ENCODE measurements around the gene PPM1H.
"Not testable (repeated sequence)": the region's sequence is repeated elsewhere in the genome, so short reads cannot be mapped to it uniquely, and the experiment has no call there.

Gene PPM1H

DNA sequence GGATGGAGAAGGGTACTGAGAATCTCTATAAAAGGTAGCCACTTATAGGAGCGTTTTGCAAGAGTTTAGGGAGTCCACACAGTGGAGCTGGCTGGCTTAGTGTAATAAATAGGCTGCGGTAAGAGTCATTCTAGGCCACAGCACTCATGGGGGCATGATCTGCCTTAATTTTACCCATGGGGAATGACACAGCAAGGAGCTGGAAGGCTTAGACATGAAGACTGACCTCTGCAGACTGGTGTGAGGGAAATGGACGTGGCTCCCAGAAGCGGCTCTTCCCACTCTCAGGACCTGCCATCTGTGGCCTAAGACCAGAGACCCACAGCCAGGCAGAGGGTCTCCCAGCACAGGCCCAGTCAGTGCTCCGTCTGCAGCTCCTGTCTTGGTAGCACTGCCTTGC, 173.3 kb downstream of the PPM1H start:
- DNase-seq, result no peak

DNA sequence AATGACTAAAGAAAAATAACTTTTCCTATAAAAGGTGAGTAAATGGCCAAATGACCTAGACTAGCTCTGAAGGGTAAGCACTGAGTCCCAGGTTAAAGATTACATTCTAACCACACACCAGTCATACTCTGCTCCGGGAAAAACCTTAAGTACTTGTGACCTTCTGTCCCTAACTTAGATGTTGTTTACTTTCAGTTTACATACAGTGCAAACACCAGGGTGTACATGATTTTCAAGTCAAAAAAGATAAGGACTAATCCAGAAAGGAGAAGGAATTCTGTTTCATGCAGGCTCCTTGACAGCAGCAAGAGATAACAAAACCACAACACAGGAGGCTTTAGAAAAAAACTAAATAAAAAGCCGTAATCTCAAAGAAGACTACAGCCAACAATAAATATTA, 174.2 kb downstream of the PPM1H start:
- DNase-seq, result no peak

DNA sequence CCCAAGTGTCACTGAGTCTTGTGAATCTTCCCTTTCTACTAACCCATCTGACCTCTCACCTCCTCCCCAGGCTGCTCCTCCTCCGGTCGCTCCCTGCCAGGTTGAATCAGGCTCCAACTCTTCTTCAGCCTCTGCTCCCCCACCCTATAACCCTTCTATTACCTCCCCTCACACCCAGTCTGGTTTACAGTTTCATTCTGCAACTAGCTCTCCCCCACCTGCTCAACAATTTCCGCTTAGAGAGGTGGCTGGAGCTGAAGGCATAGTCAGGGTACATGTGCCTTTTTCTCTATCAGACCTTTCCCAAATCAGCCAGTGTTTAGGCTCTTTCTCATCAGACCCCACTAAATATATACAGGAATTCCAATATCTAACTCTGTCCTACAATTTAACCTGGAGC, 174.6 kb downstream of the PPM1H start:
- not testable (repeated sequence) for DNase-seq

DNA sequence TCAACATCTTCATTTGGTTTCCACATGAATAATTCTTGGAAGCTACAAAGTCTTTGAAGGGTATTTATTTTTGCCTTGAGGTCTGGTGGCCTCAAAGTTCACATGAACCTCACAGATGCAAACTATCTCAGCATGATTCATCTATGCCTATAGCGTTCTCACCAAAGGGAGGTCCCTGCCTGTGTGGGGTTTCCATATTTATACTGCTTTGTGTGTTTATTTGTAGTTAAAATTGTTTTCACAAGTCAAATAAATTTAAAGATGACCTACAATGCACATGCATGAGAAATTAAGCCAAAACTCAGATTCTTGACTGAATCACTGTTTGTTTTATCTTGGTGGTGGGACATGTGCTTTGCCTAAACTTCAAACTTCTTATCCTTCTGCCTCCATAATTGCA, 176.7 kb downstream of the PPM1H start:
- no peak for DNase-seq

DNA sequence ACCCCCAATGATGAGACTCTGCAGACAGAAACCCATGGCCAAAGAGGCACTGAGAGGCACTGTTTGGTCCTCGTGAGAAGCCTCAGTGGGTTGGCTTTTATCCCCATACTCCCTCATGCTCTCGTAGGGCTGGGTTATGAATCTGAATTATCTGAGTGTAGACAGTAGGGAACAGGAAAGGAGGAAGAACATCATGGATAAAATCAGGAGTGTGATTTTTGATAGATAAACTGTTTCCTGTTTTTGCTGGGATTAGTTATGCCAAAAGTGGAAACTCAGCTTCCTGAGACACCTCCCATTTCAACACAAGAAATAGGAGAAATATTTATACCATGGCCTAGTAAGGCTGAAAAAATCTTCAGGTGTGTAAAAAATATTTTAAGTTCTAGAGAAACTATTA, 177.9 kb downstream of the PPM1H start:
- DNase-seq, result no peak

DNA sequence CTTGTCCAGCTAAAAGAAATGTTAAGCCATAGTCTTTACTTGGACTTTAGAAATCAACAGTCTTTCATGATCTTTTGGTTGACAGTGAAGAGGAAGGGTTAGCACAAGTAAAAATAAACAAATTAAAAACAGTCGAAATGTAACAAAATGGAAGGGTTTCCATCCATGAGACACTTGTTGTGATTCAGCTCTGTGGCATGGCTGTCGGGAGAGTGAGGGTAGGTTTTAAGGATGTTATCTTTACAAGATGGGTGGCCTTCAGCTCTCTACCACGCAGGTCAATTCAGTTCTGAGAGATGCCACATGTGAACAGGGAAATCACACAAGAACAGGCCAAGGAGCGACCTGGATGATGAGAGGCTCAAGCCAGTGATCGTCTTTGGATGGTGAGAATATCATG, 180.2 kb downstream of the PPM1H start:
- DNase-seq, result no peak

DNA sequence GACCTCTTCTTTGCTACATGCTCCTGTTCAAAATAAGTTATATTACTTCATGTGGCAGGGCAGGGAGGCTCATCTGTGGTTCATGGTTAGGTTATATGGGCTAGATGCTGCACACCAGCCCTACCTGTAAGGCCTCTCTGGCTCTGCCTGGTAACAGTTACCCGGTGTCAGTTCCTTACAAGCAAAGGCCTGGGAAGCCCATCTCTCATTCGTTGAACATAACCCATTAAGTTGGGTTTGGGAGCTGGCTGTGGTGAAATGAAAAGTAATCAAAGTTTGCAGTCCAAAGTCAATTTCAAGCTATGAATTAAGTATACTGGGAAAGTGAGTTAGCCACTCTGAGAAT, 183.2 kb downstream of the PPM1H start:
- DNase-seq, result no peak

DNA sequence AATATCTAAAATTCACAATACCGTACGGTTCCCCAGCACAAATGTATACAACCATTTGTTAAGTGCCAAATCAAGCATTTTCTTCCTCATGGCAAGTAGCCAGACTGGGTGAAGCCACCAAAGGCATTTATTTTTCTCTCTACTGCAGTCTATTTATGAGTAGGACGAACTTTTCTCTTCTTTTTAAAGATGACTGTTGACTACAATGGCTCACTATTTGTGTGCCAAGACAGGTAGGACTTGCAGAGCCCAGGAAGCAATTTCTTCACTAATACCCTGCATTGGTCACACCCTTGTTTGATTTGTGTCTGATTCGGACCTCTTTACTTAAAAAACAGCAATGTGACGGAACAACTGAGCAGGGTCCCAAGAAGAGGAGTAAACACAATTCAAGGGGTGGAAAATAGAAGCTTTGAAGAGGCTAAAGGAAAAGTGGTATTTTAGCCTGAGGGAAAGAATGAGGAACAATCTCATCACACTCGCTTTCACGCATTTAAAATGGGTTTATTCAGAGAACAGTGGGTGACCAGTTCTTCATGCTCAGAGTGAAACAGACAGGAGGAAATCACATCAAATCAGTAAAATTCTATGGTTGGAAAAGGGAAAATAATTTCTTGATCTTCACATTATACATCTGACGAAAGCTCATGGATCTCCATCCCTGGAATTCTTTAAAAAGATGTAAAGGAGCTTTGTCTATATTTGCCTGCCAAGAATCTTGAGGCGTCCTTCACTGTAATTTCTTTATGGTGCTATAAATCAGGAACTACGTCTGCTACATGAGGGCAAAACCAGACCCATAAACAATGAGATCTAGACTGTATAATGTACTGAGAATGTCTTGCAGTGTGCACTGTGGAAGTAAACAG, 183.8 kb downstream of the PPM1H start:
- no peak for DNase-seq

DNA sequence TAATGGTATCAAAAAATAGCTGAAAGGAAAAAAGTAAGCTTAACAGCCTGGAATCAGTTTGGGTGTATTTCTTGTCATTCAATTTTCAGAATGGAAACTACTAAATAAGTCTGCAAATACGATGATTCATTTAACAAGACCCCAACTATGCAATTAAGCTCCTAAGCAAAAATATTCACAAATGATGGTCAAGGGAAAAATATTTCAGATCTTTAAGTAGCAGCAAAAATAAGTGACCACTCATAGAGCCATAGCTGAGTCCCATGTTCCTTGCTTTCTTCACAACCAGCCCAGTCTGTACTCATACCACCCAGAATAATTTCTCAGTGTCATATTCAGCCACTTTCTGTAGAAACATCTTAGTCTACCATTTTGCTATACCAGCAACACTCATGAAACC, 185.4 kb downstream of the PPM1H start:
- no peak for DNase-seq

DNA sequence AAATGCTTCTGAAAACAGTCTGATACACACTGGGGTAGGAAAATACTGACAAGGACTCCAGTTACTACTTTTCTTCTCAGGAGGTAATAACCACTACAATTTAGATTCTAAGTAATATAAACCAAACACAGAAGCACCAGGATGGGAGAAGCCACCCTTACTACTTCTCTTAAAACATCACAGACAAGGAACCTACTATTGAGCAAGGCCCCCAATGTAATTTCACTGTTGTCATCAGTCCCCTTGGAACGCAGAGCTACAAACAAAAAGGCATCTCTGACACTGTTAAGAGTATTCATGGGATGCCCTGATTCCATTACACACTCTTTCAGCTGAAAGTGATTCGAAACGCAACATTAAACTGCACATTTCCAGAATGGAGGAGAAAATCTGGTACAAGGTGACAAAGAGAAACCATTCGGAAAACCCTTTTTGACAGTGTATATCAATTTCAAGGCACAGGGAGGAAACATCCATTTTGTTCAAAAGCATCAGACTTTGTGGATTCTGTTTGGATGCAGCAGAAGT, 185.9 kb downstream of the PPM1H start:
- no peak for DNase-seq

DNA sequence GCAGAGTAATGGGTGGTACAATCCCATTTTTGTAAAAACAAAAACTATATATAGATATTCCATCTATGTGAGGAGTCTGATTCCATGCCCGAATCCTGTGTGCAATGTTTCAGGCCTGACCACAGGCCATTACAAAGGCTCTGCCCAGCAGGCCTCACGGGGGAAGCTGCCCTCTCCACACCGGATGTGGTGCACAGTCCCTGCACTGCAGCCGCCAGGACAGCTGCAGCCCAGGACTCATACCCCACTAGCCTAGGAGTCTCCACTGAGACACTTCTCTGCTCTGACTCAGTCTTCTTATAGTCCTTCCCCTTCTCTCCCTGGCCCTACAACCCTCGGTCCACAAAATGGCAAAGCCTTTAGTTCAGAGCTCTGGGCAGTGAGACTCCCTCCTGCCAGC, 190.4 kb downstream of the PPM1H start:
- DNase-seq, result no peak

DNA sequence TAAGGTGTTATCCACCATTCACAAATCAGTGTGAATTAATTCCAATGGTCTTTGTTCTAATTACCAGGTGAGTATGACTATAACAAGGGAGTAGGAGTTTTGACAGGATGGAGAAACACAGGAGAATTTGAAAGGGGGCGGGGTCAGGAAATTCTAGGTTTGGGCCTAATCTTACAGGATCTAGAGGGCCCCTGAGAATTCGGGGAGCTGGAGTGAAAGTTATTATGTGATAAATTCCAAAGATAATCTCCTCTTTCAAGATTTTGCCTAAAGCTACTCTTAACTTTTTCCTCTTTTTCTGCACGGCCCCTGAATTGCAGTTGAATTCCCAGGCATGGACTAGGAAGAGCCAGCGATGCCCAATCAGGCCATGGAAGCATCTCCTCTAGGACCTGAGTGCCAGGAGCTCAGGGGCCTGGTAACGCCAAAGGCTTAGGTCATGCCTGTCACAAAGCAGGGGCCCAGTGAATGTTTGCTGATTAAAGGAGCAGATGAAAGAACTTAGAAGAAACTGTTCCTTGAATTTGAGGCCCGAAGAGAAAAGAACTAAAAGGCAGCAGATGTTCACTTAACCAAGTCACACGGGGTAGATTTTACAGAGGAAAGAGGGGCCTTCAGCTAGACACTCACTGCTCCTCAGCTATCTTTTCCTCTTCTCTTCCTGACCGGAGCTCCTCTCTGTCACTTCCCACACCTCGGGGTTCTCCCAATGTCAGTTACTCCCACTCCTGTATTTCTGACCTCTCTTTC, 195.5 kb downstream of the PPM1H start:
- DNase-seq, result no peak

DNA sequence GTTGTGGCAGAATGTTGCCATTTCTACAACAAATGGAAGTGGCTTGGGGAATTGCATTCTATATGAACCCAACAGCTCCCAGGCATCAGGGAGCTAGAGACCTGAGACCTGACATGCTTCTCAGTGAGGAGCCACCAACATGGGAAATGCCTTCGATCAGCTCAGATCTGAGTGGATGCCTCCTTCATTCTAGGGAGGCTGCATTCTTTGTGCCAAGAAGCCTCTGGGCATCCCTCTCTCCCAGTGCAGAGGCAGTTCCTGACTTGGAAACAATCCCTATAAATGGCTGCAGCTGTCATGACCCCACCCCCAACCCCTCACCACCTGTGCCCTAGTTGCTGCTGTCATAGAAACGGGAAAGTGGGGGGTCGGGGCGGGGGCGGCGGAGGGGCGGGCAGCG, 196.3 kb downstream of the PPM1H start:
- no peak for DNase-seq

DNA sequence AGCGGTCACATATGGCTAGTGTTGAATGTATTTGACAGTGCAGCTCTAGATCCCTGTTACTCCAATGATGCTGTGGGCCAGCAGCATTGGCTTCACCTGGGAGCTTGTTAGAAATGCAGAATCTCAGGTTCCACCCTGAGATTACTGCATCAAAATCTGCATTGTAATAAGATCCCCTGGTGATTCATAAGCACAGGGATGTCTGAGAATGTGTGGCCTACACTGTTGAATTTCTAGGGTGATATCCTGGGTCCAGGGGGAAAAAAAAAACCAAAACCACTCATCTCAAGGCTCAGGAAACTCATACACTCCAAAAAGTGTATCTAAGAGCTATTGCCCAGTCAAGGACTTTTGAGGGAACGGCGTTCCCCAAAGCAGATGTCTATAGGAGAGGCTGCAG, 196.8 kb downstream of the PPM1H start:
- DNase-seq, result no peak

DNA sequence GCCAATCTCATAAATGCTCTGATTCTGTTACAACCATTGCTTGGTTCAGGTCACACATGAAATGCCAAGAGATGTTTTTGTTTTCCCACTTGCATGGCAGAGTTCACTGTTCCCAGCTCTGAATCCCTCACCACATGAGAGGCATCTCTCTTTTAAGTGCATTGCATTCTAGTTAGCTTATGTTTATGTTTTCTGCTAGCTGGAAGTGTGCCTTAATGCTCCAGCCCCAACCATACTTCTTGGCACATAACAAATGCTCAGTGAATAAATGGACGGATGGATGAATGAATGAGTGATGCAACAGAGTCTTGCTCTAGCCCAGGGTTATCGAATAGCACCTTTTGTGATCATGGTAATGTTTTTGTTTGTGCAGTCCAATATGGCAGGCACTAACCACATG, 197.3 kb downstream of the PPM1H start:
- DNase-seq, result no peak

DNA sequence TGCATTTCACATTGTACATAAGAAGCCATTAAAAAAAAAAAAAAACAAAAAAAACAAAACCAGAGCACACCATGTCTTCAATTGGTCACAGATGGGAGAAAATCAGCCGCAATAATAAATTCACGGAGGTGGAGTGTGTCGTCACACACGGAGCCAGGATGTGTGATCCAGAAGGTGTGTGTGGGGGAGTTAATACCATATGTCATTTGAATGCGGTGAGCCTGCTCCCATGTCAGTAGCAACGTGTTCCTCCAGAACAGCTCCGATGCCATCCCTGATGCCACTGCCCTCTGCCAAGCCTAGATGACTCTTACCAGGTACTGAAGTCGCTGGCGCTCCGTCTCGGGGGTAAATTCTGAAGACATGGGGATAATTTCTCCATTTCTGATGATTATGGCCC, 197.8 kb downstream of the PPM1H start:
- DNase-seq, result no peak

DNA sequence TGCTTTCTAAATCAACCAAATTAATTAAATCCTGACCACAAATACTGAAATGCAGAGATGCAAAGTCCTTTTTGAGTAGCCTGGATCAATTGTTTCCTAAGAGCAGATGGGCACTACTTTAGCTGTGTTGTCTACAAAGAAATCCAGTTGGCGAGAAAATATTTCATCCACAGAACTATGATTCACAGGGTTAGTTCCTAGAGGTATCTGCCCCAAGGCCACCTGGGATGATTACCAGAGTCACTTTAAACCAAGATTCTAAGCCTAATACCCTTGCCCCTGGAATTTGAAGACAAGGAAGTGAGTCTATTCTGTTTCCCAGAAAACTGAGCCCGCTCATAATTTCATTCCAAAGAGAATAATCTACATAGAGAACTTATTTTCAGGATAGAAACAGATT, 198.4 kb downstream of the PPM1H start:
- no peak for DNase-seq

DNA sequence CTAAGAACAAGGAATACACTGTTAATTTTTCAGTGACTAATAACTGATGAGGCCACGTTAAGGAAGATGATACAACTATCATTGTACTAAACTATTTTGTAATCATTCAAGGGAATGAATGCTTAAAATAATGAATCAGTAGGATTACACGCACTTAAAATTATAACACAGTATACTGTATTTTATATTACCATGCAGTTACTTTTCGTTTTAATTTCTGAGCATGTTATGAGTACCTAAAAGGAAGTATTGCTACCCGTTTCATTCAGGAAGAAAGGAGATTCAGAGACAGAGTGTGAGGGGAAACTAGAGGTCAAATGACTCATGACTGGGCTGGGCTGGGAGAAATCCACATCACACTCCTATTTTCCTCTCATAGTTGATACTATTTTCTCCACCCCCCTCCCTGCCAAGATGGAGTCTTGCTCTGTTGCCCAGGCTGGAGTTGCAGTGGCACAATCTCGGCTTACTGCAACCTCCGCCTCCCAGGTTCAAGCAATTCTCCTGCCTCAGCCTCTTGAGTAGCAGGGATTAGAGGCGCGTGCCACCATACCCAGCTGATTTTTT, 202.0 kb downstream of the PPM1H start:
- no peak for DNase-seq

DNA sequence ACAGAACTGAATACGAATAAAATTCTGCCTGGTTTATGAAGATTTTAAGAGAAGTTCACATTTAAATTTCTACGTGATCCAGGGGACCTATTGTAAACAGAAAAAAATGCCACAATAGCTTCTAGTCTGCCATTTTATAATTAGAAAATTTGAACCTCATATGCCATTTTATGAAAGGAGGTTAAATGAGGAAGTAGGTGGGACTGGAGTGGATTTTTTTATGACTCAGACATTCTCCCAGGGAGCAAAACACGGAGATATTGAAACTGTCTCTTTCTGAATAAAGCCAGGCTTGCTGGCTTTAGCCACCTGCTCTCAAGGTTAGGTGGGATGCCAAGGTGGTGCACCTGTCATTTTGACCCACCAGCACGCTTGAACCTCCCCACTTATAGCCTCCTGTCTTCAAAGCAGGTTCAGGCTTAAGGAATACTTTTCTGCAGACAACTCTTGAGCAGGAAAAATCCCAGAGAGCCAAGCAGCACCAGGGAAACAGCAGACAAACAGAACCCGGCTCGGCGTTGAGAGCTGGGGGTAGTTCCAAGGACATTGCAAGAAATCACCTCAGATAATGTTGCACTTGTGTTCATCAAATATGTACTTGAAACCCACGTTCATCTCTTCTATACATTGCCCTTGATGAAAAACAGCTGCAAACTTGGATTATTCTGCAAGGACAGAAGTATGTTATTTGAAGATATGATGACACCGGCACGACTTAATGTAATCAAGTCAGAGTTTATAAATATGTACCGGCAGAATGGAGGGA, 203.7 kb downstream of the PPM1H start:
- no peak for DNase-seq

DNA sequence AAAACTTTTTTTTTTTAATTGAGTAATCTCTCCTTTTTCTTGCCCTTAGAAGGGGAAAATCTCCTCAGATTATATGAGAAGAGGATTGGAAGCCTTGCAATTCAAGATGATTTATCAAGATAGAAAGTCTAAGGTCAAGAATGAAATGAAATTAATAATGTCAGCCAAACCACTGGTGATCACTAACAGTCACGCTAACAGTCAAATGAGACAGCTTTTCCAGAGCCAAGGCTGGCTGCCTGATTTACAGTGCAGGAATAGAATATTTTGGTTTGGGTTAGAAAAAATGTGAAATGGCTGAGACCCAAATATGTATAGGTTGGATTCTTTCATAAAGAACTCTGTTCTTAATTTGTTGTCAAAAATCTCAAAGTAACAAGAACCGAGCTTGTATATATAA, 204.3 kb downstream of the PPM1H start:
- no peak for DNase-seq

DNA sequence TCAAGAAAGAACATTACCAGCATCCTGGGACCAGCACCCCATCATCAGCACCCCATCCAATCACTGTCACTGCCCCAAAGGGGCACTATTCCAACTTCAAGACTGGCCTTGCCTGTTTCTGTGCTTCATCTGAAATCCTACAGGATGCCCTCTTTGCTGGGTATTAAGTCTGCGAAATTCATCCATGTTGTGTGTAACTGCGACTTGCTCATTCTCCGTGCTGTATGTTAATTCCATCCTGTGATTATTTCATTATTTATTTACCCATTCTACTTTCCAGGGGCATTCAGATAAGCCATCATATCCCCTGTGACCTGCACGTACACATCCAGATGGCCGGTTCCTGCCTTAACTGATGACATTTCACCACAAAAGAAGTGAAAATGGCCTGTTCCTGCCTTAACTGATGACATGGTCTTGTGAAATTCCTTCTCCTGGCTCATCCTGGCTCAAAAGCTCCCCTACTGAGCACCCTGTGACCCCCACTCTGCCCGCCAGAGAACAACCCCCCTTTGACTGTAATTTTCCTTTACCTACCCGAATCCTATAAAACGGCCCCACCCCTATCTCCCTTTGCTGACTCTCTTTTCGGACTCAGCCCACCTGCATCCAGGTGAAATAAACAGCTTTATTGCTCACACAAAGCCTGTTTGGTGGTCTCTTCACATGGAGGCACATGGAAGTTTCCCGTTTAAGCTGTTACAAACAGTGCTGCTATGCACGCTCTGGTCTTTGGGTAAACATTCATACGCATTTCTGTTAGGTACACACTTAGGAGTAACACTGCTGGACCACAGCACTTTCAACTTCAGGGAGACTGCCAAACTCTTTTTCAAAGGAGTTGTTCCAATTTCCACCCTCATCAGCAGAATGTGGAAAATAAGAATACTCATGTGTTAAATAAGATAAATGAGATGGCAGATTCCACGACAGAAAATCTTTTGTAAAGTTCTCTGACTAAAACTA, 205.1 kb downstream of the PPM1H start:
- not testable (repeated sequence) for DNase-seq

DNA sequence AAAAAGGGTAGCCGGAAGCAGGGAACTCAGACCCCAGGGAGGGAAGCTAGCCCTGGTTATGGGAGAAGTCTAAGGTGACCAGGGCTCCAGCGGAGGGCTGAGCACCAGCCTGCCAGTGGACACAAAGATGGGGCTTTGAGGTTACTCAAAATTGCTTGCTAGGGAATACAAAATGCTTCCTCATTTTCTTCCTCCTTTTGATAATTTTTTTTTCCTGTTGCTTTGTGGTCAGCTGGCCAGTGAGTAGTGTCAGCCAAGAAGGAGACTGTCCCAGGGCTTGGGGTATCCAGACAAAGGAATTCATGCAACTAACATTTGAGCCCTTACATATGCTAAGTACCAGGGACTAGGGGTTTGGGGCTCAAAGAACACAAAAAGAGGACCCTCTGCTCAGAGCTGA, 206.2 kb downstream of the PPM1H start:
- DNase-seq, result no peak

Measured in activated naive CD4-positive, alpha-beta T cell (primary cell).